Smooth muscle cell of the coronary artery (primary cell): ENCODE results near the gene KRTAP9-2. TPM values are rescaled to one million over a fixed set of nuclear protein-coding genes. Genes with fewer than 3 reads are reported as not detected.

Source experiments
- total RNA-seq: library from RNA; depleted of rRNA; stranded (reverse); fragments of >200 nt; gene quantifications from 2 replicates; pipeline ENCODE4 v1.2.3, GENCODE V29; 2014; ENCODE audit warnings: low replicate concordance

The KRTAP9-2 gene
- not detected in 2 replicates for total RNA-seq

GRCh38 chr17:41226598-41227095 lies at the start of gene KRTAP9-2:
Gene KRTAP9-2 (plus strand): TSS chr17:41226648. CDS start chr17:41226655, 7 bp downstream.

GRCh38 chr17:41177727-41178271 lies 48.6 kb upstream of the KRTAP9-2 start, which contains the start of gene KRTAP4-2:
Gene KRTAP4-2 (minus strand): TSS chr17:41178221. CDS start chr17:41178164, 57 bp downstream.

GRCh38 chr17:41184480-41184961 lies 41.9 kb upstream of the KRTAP9-2 start, which contains the start of gene KRTAP4-1:
Gene KRTAP4-1 (minus strand): TSS chr17:41184911. CDS start chr17:41184854, 57 bp downstream.

GRCh38 chr17:41189837-41190318 lies 36.6 kb upstream of the KRTAP9-2 start, which contains the start of gene KRTAP9-1:
Gene KRTAP9-1 (plus strand): TSS chr17:41189887. CDS start chr17:41189887, 0 bp downstream.

GRCh38 chr17:41232399-41233105 lies 6.1 kb downstream of the KRTAP9-2 start, which contains the start of gene KRTAP9-3:
Gene KRTAP9-3 (plus strand): TSS chr17:41232449. CDS start chr17:41232502, 53 bp downstream.

GRCh38 chr17:41237949-41238437 lies 11.5 kb downstream of the KRTAP9-2 start, which contains the start of gene KRTAP9-8:
Gene KRTAP9-8 (plus strand): TSS chr17:41237999. CDS start chr17:41238052, 53 bp downstream.

GRCh38 chr17:41249637-41250240 lies 23.3 kb downstream of the KRTAP9-2 start, which contains the start of gene KRTAP9-4:
Gene KRTAP9-4 (plus strand): TSS chr17:41249687. CDS start chr17:41249721, 34 bp downstream.

GRCh38 chr17:41255381-41256290 lies 29.2 kb downstream of the KRTAP9-2 start, which contains the start of gene KRTAP9-9:
Gene KRTAP9-9 (plus strand): TSS chr17:41255384.

GRCh38 chr17:41265078-41265477 lies 38.6 kb downstream of the KRTAP9-2 start, which contains the start of gene KRTAP9-6:
Gene KRTAP9-6 (plus strand): TSS chr17:41265378. CDS start chr17:41265378, 0 bp downstream.

GRCh38 chr17:41275648-41276190 lies 49.3 kb downstream of the KRTAP9-2 start, which contains the start of gene KRTAP9-7:
Gene KRTAP9-7 (plus strand): TSS chr17:41275698. CDS start chr17:41275698, 0 bp downstream.

Other genes starting within 250 kb of the KRTAP9-2 start
- gene KRT40, start 242.3 kb upstream of the KRTAP9-2 start, total RNA-seq, result not detected in 2 replicates
- not detected in 2 replicates for gene KRTAP3-3, start 232.5 kb upstream of the KRTAP9-2 start, total RNA-seq
- not detected in 2 replicates for gene KRTAP3-2, start 226.7 kb upstream of the KRTAP9-2 start, total RNA-seq
- gene KRTAP3-1, start 217.5 kb upstream of the KRTAP9-2 start, total RNA-seq, result not detected in 2 replicates
- gene KRTAP1-5, start 199.4 kb upstream of the KRTAP9-2 start, total RNA-seq, result not detected in 2 replicates
- gene KRTAP1-4, start 196.5 kb upstream of the KRTAP9-2 start, total RNA-seq, result not detected in 2 replicates
- gene KRTAP1-3, start 191.8 kb upstream of the KRTAP9-2 start, total RNA-seq, result not detected in 2 replicates
- not detected in 2 replicates for gene KRTAP1-1, start 185.2 kb upstream of the KRTAP9-2 start, total RNA-seq
- not detected in 2 replicates for gene KRTAP2-1, start 179.3 kb upstream of the KRTAP9-2 start, total RNA-seq
- gene KRTAP2-2, start 171.4 kb upstream of the KRTAP9-2 start, total RNA-seq, result not detected in 2 replicates
- not detected in 2 replicates for gene KRTAP2-3, start 166.5 kb upstream of the KRTAP9-2 start, total RNA-seq
- not detected in 2 replicates for gene KRTAP2-4, start 160.8 kb upstream of the KRTAP9-2 start, total RNA-seq
- gene KRTAP4-7, start 142.5 kb upstream of the KRTAP9-2 start, total RNA-seq, result not detected in 2 replicates
- gene KRTAP4-8, start 128.5 kb upstream of the KRTAP9-2 start, total RNA-seq, result not detected in 2 replicates
- not detected in 2 replicates for gene KRTAP4-16, start 124.4 kb upstream of the KRTAP9-2 start, total RNA-seq
- gene KRTAP4-9, start 121.3 kb upstream of the KRTAP9-2 start, total RNA-seq, result not detected in 2 replicates
- not detected in 2 replicates for gene KRTAP4-11, start 108.3 kb upstream of the KRTAP9-2 start, total RNA-seq
- not detected in 2 replicates for gene KRTAP4-12, start 102.5 kb upstream of the KRTAP9-2 start, total RNA-seq
- gene KRTAP4-6, start 86.1 kb upstream of the KRTAP9-2 start, total RNA-seq, result not detected in 2 replicates
- not detected in 2 replicates for gene KRTAP4-5, start 76.8 kb upstream of the KRTAP9-2 start, total RNA-seq
- not detected in 2 replicates for gene KRTAP4-4, start 65.9 kb upstream of the KRTAP9-2 start, total RNA-seq
- gene KRTAP4-3, start 58.4 kb upstream of the KRTAP9-2 start, total RNA-seq, result not detected in 2 replicates
- gene KRTAP4-2, start 48.4 kb upstream of the KRTAP9-2 start, total RNA-seq, result not detected in 2 replicates
- gene KRTAP4-1, start 41.7 kb upstream of the KRTAP9-2 start, total RNA-seq, result not detected in 2 replicates
- gene KRTAP9-1, start 36.8 kb upstream of the KRTAP9-2 start, total RNA-seq, result not detected in 2 replicates
- gene KRTAP9-3, start 5.8 kb downstream of the KRTAP9-2 start, total RNA-seq, result not detected in 2 replicates
- gene KRTAP9-8, start 11.4 kb downstream of the KRTAP9-2 start, total RNA-seq, result not detected in 2 replicates
- not detected in 2 replicates for gene KRTAP9-4, start 23.0 kb downstream of the KRTAP9-2 start, total RNA-seq
- gene KRTAP9-9, start 28.7 kb downstream of the KRTAP9-2 start, total RNA-seq, result not detected in 2 replicates
- not detected in 2 replicates for gene KRTAP9-6, start 38.7 kb downstream of the KRTAP9-2 start, total RNA-seq
- gene KRTAP9-7, start 49.0 kb downstream of the KRTAP9-2 start, total RNA-seq, result not detected in 2 replicates
- not detected in 2 replicates for gene KRTAP29-1, start 76.2 kb downstream of the KRTAP9-2 start, total RNA-seq
- not detected in 2 replicates for gene KRTAP16-1, start 82.7 kb downstream of the KRTAP9-2 start, total RNA-seq
- not detected in 2 replicates for gene KRTAP17-1, start 89.1 kb downstream of the KRTAP9-2 start, total RNA-seq
- gene KRT33A, start 124.2 kb downstream of the KRTAP9-2 start, total RNA-seq, result not detected in 2 replicates
- not detected in 2 replicates for gene KRT33B, start 143.2 kb downstream of the KRTAP9-2 start, total RNA-seq
- gene KRT34, start 155.7 kb downstream of the KRTAP9-2 start, total RNA-seq, result under 0.01 TPM in 1 of 2 replicates, not detected in the other
- gene KRT31, start 171.0 kb downstream of the KRTAP9-2 start, total RNA-seq, result not detected in 2 replicates
- not detected in 2 replicates for gene KRT37, start 197.9 kb downstream of the KRTAP9-2 start, total RNA-seq
- under 0.01 TPM in 1 of 2 replicates, not detected in the other for gene KRT38, start 214.3 kb downstream of the KRTAP9-2 start, total RNA-seq
- not detected in 2 replicates for gene KRT32, start 240.7 kb downstream of the KRTAP9-2 start, total RNA-seq